HG03565 (cell line): ENCODE results near the gene AOPEP.
"Not testable (repeated sequence)": the region's sequence is repeated elsewhere in the genome, so short reads cannot be mapped to it uniquely, and the experiment has no call there.

Experiments
- ATAC-seq: cut with Tn5 transposase; IDR thresholded peaks from one replicate; pipeline ENCODE4 v1.9.1; 2021; ENCODE audit warnings: mild to moderate bottlenecking, moderate library complexity; ENCODE audit not compliant: unreplicated experiment

The AOPEP gene

DNA sequence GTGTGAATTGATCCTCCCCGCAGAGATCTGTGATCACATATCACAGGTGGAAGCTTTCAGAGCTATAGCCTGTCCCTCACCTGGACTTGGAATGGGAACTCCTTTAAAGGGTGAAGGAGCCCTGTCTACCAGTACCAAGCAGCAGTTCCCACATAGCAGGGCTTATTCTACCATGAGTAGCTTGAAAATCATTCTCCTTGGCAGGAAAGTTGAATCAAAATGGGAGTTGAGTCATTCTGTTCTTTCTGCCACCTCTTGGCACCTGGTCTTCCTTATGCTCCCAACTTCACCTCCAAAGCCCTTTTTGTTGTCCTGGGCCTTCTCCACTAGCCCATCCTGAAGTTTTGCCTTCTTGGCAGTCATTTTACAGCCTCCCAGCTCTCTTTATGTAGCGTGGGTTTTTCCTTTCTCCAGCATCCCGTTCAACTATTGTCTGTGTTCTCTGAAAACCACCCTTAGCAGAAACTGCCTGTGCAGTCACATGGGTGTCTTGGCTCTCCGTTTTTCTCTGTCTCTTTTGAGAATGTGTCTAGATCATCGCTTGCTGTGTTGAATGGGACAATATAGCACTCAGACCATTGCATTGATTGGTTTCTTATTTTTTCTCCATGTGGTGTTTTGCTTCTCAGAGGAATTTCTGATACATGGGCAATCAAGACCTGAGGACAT is 222.2 kb downstream of the AOPEP start:
- ATAC-seq = no peak

DNA sequence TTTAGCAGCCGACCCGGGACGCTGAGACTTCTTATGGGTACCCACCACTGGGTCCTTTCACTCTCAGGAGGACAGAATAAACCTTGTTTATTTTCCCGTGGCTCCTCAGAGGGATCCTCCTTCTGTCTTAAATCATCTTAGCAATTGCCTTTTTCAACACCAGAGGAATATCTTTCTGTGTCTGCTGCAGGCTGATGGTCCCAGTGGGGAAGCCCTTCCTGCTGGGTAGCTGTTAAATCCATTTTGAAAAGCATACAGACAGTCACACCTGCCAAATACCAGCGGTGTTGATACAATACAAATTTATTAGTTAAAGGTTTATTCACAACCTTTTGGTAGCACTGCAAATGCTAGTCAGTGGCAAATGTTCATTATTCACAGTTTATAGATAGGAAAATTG is 222.9 kb downstream of the AOPEP start:
- ATAC-seq = no peak

DNA sequence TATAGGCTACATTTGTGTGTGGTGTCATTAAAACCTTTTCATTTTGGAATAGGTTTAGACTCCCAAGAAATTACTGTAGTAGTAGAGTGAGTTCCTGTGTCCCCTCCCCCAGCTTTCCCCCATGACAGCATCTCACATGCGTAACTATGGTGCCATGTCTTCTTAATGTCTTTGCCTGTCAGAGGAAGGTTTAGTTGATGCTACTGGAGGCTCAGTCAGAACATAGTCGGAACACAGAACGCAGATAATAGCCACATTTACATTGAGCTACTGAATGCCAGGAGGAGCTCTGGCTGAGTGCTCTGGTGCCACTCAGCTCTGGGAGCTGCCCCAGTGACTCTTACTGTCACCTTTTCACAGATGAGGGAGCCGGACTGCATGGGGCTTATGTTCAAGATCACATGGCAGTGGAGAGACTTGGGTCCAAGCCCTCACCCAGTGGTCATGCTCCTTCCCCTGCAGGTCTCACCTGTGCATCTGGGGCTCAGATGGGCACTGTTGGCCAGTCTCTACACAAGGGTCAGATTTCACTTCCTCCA is 223.6 kb downstream of the AOPEP start:
- no peak for ATAC-seq

DNA sequence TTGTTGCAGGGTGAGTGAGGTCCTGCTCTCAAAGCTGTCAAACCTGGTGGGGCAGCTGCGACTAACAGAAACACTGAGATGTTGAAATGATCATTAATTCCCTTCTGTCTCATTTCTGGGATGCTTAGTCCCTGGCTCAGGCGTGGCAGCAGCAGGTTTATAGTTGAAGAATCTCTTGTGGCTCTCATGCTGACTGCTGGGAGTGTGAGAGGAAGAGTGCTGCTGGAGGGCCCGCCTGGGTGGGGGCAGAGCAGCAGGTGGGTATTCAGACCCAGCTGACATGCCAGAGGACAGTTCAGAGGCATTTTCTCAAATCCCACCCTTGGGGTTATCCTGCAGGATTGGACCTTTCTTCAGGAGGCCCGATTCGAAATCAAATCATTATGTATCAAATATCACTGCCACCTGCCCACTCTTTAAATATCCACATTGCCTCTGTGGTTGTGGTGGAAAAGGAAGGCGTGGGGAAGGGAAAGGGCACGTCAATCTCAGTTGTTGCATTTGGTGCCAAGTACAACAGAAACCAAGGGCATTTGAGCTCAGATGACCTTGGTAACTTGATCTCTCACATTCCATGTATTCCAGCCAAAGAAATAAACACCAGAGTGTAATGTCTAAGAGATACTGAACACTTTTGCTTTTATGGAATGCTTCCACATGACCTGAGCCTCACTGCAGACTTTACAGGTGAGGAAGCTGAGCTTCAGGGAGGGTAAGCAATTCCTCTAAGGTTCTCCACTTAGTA is 224.3 kb downstream of the AOPEP start:
- no peak for ATAC-seq

DNA sequence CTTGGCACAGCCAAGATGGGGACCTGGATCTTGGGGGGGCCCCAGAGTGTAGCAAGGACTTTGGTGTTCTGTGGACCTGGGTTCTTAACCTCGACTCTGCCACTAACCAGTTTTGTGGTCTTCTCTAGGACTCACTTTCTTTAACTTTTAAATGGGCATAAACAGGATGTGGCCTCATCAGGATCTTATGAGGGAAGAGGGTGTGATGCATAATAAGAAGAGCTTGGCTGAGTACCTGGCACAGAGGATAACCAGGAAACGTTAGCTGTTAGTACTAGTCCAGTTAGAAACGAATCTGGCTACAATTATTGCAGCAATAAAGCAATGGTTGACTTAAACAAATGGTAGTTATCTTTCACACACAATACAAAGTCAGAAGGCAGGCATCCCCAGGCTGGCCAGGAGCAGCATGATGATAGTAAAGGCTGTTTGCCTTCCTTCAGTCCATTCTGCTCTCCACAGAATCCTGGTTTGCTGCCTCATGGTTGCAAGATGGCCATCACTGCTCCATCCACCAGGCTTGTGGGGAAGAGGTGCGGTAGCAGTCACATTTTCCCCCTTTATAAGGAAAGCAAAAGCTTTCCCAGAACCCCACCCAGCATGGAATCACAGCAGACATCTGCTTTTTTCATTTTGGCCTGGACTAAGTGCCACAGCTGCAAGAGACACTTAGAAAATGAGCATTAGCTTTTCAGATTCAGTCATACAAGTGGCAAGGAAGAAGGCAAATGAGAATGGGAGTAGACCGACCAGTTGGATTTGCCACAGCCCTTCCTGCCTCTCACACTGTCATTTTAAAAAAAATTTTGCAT is 225.0 kb downstream of the AOPEP start:
- no peak for ATAC-seq

DNA sequence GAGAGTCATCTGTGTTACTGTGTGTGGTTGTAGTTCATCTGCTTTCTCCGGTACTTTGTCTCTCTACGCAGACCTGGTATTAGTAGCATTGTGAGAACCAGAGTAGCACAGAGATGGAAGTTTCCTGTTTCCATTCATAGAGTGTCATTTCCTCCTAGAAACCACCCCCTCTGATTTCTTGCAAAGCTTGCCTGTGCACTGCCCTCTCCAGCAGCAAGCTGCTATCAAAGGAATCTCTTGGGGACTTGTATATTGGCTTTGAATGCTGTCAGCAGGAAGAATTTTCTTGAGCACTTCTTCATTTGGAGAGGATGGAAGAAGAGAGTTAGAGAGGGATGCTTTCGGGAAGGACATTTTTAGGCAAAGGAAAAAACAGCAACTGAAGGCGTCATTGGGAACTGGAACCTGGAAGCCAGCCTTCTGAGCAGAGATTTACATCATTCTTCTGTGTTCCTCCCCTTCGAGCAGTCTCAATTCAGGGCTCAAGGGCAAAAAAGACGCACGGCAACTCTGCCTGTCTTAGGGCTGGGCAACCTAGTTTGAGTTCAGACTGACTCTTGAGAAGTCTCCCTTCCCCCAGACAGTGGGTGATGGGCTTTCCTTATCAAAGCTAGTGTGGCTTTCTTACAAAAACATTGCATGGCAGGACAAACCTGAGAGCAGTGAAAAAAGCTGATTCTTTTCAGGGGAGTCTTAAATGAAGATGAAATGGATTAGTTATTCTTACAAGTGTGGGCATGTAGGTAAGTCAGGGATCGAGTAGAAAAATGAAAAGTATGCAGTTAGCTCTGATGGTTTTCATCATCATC is 226.3 kb downstream of the AOPEP start:
- peak; percentile 80 for ATAC-seq

DNA sequence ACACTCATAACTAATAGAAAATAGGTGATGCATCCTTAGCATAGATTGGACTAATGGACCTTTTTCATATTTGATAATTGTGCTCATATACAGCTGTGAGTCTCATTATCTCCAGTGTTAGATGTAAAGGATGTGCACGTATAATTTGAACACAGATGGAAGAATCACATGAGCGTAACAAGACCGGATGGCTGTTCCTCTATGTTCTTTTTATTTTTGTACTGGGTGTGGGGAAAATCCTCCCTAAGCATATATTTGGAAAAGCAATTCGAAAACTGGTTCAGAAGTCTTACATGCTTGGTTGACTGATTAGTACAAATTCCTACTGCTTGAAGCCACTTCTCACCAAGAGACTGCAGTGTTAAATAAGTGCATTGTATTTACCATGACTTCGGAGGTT is 230.2 kb downstream of the AOPEP start:
- ATAC-seq = no peak

DNA sequence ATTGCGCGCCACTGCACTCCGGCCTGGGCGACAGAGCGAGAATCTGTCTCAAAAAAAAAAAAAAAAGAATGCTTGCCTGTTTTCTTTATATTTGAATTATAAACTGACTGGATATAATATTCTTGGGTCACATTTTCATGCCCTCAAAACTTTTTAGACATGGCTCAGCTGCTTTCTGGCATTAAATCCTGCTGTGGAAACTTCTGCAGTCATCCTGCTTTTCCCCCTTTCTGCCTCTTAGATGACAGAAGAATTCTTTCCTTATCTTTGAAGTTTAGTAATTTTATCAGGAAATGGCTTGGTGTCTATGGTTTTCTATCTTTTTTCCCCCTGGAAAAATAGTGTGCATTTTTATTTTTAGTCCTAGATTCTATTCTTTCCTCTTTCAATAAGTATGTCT is 234.5 kb downstream of the AOPEP start:
- no peak for ATAC-seq

DNA sequence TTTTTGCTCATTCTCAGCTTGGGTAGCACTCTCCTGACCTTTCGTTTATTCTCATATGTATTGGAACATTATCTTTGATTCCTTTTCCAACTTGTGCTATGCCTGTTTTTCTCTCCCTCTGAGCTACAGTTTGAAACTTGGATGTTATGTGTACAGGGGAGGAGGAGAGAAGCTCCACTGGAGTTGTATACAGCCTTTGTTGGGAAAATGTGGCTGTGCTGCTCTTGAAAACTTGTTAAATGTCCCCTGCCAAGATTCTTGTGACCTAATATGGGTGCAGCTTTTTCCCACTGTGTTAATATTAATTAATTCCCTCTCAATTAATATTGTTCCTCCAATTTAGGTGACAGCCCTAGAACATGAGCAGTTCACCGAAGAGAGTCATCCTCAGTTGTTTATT is 235.4 kb downstream of the AOPEP start:
- ATAC-seq = no peak

DNA sequence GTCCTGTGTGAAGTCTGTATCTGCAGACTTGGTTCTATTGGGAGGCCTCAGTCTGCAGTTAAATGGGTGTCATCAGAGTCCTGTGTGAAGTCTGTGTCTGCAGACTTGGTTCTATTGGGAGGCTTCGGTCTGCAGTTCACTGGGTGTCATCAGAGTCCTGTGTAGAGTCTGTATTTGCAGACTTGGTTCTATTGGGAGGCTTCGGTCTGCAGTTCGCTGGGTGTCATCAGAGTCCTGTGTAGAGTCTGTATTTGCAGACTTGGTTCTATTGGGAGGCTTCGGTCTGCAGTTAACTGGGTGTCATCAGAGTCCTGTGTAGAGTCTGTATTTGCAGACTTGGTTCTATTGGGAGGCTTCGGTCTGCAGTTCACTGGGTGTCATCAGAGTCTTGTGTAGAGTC is 239.1 kb downstream of the AOPEP start:
- not testable (repeated sequence) for ATAC-seq

DNA sequence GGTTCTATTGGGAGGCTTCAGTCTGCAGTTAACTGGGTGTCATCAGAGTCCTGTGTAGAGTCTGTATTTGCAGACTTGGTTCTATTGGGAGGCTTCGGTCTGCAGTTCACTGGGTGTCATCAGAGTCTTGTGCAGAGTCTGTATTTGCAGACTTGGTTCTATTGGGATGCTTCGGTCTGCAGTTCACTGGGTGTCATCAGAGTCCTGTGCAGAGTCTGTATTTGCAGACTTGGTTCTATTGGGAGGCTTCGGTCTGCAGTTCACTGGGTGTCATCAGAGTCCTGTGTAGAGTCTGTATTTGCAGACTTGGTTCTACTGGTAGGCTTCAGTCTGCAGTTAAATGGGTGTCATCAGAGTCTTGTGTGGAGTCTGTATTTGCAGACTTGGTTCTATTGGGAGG is 239.5 kb downstream of the AOPEP start:
- ATAC-seq = not testable (repeated sequence)

DNA sequence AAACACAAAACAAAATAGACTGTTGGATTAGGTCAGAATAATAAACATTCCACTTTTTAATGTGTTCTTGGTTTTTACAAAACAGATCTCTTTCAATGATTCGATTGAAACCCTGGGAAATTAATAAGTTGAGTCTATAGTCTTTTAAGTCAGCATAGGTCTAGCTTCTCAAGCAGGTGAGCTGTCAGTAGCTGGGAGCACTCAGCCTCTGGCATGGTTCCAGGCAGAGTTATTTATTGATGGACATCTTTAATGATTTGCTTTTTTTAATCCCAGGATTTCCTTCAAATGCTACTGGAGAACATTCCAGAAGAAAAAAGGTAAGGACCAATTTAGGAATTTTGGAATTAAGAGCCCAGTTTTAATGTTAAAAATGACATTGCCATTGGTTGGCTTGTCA is 241.0 kb downstream of the AOPEP start:
- ATAC-seq = no peak

DNA sequence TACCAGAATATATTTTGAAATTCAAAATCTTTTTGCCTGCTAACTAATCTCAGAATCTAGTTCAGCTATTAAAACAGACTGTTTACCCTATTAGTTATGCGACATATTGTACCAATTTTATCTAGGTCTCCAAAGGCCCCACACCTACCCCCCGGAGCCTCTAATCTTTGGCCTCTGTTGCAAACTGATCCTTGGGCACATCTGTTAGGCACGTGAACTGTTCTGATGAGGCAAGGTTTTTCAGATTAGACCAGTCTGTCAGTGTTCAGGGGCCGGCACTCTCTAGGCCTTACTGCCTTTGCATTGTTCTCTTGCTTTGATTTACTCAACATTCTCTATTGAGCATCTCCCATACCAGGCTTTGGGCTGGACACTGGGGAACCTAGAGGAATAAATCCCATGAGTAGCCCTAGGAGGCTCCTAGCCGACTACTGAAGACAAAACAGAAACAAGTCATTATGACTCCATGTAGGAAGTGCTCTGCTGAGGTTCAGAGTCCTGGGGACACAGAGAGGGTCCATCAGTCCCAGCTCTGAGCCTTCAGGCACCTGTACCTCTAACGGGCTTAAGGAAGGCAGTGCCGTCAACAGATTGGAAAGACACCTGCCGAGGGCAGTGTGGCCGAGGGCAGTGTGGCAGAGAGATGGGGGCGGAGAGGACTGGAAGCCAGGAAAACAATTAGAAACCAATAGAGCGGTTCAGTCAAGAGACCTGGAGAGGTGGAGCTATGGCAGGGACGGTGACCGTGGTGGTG is 245.1 kb downstream of the AOPEP start:
- ATAC-seq = no peak

DNA sequence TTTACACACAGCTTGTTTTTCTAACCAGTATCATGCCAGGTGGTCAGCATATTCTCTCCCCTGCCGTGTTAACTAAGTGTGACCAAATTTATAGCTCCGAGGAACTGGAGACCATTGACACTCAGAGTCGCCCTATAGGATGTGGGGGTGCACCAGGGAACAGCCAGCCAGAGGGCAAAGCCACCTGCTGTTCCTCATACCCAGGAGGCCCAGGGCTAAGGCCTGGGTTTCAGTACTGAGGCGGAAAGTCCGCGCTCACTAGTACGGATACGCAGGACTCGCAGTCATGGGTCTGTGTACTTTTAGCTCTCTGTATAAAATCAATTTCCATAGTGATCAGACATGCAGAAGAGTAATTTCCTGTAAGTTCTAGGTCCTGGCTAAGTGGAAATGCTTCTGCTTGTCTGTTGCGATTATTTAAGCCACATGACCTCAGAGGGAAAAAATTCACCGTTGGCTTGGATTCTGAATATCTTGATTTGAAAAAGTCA is 247.0 kb downstream of the AOPEP start:
- ATAC-seq = no peak

DNA sequence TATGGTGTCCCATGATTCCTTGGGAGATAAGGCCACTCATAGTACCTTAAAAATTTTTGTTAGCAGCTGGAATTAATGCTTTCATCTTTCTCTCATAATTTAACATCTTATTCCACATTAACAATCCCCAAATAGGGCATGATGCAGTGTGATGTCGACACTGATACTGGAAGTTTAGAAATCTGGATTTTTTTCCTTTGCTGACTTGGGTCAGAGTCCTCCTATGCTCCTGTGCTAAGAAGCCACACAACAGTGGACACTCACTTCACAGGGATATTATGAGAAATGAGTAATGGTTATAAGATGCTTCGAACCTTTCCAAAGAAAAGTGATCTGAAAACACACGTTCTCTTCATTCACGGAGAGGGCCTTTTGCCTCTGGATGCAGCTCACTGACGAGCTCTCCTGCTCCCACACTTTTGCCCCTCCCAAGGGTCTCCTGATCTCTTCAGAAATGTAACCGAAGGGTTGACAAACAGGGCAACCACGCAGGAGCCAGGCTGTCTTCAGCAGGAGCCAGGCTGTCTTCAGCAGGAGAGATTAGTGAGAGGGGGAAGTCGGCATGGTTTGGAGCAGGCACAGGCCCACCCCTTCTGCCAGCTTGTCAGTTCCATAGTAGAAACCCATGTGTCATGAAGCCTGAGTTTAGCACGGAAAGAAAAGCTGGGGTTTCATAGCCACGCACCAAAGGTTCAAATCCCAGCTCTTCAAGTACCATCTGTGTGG is 247.8 kb downstream of the AOPEP start:
- no peak for ATAC-seq

DNA sequence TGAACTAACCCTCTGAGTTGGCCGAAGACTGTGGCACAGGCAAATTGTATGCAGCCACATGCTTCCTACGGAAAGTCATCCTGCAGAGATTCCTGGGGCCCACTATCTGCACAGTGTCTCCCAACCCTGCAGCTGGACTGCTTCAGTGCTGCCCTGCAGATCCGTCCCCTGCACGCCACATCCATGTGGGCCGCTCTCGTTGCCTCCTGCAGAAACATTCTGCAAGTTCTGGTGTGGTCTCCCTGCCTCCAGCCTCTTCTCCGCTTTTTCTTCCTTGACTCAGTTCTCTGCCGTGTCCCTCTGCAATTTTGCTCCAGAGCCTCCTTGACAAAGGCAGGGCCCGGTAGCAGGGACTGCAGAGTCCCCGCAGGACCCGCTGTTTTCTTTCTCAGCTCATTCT is 249.0 kb downstream of the AOPEP start:
- no peak for ATAC-seq

DNA sequence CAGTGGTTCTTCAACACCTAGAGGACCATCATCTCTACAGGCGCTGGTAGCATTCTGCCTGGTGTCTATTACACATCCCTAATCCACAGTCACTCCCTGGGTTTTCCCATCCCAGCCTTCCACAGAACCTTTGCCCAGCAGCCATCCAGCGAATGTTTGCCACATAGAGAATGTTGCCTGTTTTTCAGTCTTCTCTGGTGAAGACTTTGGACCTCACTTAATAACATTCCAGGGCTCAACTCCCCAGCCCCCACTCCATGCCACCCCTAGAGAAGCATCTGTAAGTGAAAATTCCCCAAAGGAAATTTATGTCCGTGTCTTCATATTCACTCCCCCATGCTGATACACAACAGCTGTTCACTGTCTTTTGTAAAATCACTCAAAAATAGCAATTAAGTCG is 249.6 kb downstream of the AOPEP start:
- no peak for ATAC-seq

DNA sequence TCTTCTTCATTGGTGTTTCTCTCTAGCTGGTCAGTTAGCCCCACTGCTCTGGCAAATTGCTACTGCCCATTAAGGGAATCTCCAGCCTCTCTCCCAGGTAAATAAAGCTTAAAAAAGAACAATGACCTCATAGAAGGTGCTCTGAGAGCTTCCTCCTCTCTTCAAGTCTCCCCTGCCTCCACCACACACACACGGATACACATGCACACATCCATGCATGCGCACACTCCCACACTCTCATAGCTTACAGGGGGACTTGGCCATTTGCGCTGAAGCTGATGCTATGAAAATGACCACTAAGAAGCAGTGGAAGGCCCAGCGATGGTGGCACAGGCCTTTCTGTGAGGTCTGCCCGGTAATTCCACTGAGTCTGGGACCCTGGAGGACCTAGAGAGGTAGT is 250.9 kb downstream of the AOPEP start:
- ATAC-seq = no peak

DNA sequence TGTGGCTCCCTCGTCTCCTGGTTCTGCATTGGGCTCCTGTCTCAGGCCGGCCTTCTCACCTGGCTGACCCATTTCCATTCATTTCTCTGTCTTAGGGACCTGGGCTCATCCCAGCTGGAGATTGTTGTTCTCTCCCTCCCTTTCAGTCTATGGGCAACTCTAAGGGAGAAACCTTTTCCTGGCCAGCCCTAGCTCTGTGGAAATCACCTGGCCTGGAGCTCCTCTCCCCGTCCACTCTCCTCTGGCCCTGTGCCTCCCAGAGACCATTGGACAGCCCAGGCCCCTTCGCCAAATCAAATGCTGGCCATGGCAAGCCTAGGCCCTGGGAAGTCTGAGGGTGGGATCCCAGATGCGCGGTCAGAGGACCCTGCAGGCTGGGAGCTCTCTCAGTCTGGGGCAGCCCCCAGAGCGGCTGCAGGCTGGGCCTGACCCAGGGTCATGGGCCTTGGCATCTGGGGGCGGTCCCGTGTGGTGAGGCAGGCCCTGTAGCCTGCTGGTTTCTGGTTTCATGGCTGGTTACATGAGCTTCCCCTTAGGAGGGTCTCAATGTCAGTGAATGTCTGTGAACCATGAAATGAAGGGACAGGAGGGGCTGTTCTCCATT is 253.5 kb downstream of the AOPEP start:
- no peak for ATAC-seq
